ENCODE measurements around the gene EIF4EBP2. TPM values are rescaled to one million over a fixed set of nuclear protein-coding genes. Genes with fewer than 3 reads are reported as not detected.

Gene EIF4EBP2
- total and polyA plus RNA-seq, 2 of the 13 experiments (the other 11 are each of a cell fraction or from before 2014, with no cell fraction given), result 16.9 to 22.0 TPM

GRCh38 chr10:70405037-70405824 lies 1.3 kb downstream of the EIF4EBP2 start (continued):
- TF ChIP-seq GABPA (IDR thresholded peaks at IDR 0.05; ENCODE audit: low read depth, low read length) (no peak), GABPA (CRISPR knock-in tag; IDR thresholded peaks at IDR 0.05; ENCODE audit: low read depth) (peak; percentile 34), ZNF749 (CRISPR knock-in tag; IDR thresholded peaks at IDR 0.05; ENCODE audit: borderline replicate concordance) (no peak), PRDM15 (CRISPR knock-in tag; IDR thresholded peaks at IDR 0.05) (no peak), KDM1A (CRISPR knock-in tag; IDR thresholded peaks at IDR 0.05) (no peak), RFX3 (CRISPR knock-in tag; IDR thresholded peaks at IDR 0.05) (no peak), MEF2D (CRISPR knock-in tag; IDR thresholded peaks at IDR 0.05) (no peak), HDAC6 (IDR thresholded peaks at IDR 0.05; ENCODE audit: low read depth, low read length) (no peak), SAFB2 (CRISPR knock-in tag; IDR thresholded peaks at IDR 0.05; ENCODE audit: borderline replicate concordance, low read depth) (no peak), NRL (CRISPR knock-in tag; IDR thresholded peaks at IDR 0.05; ENCODE audit: borderline replicate concordance) (no peak), PLSCR1 (CRISPR knock-in tag; IDR thresholded peaks at IDR 0.05; ENCODE audit: borderline replicate concordance) (no peak), CEBPZ (IDR thresholded peaks at IDR 0.05; ENCODE audit: low read length) (no peak), ZNF383 (CRISPR knock-in tag; IDR thresholded peaks at IDR 0.05; ENCODE audit: borderline replicate concordance) (no peak), ZNF124 (CRISPR knock-in tag; IDR thresholded peaks at IDR 0.05) (no peak), ZNF646 (CRISPR knock-in tag; IDR thresholded peaks at IDR 0.05) (no peak)
